Measurements from ENCODE around the gene NUDT1. TPM values are rescaled to one million over a fixed set of nuclear protein-coding genes. Genes with fewer than 3 reads are reported as not detected.

The NUDT1 gene
- total RNA-seq, 1 donor: 44.7 TPM

- no peak for DNase-seq (ENCODE audit: low read depth in 2 of 3, low spot score in 2 of 3)
Observed at GRCh38 chr7:2204446-2204845, 37.6 kb upstream of the NUDT1 start.

GRCh38 chr7:2205036-2205780 is 36.8 kb upstream of the NUDT1 start:
- no peak for DNase-seq (ENCODE audit: low read depth in 2 of 3, low spot score in 2 of 3)

- no peak for DNase-seq (ENCODE audit: low read depth in 2 of 3, low spot score in 2 of 3)
Observed at GRCh38 chr7:2208712-2209111, 33.3 kb upstream of the NUDT1 start.

GRCh38 chr7:2209146-2209960 is 32.7 kb upstream of the NUDT1 start:
- DNase-seq (ENCODE audit: low read depth in 2 of 3, low spot score in 2 of 3): peak in 2 of 3 donors; percentile 44 to 68

- DNase-seq (ENCODE audit: low read depth in 2 of 3, low spot score in 2 of 3): no peak
Observed at GRCh38 chr7:2209961-2210323, 32.1 kb upstream of the NUDT1 start.

GRCh38 chr7:2210551-2211258 is 31.3 kb upstream of the NUDT1 start:
- DNase-seq (ENCODE audit: low read depth in 2 of 3, low spot score in 2 of 3): no peak

- DNase-seq (ENCODE audit: low read depth in 2 of 3, low spot score in 2 of 3): no peak
Observed at GRCh38 chr7:2211259-2211880, 30.7 kb upstream of the NUDT1 start.

GRCh38 chr7:2211926-2212325 is 30.1 kb upstream of the NUDT1 start:
- no peak for DNase-seq (ENCODE audit: low read depth in 2 of 3, low spot score in 2 of 3)

GRCh38 chr7:2212906-2213305 is 29.1 kb upstream of the NUDT1 start:
- no peak for DNase-seq (ENCODE audit: low read depth in 2 of 3, low spot score in 2 of 3)

- no peak for DNase-seq (ENCODE audit: low read depth in 2 of 3, low spot score in 2 of 3)
Observed at GRCh38 chr7:2213551-2214215, 28.3 kb upstream of the NUDT1 start.

- peak in 2 of 3 donors; percentile 14 to 28 for DNase-seq (ENCODE audit: low read depth in 2 of 3, low spot score in 2 of 3)
Observed at GRCh38 chr7:2214636-2215035, 27.4 kb upstream of the NUDT1 start.

GRCh38 chr7:2215851-2216250 is 26.2 kb upstream of the NUDT1 start:
- DNase-seq (ENCODE audit: low read depth in 2 of 3, low spot score in 2 of 3): no peak

- DNase-seq (ENCODE audit: low read depth in 2 of 3, low spot score in 2 of 3): no peak
Observed at GRCh38 chr7:2217206-2217605, 24.8 kb upstream of the NUDT1 start.

- DNase-seq (ENCODE audit: low read depth in 2 of 3, low spot score in 2 of 3): no peak
Observed at GRCh38 chr7:2217716-2218443, 24.1 kb upstream of the NUDT1 start.

GRCh38 chr7:2218444-2218785 is 23.6 kb upstream of the NUDT1 start:
- no peak for DNase-seq (ENCODE audit: low read depth in 2 of 3, low spot score in 2 of 3)

- DNase-seq (ENCODE audit: low read depth in 2 of 3, low spot score in 2 of 3): no peak
Observed at GRCh38 chr7:2219136-2219535, 22.9 kb upstream of the NUDT1 start.

GRCh38 chr7:2219606-2220005 is 22.4 kb upstream of the NUDT1 start:
- DNase-seq (ENCODE audit: low read depth in 2 of 3, low spot score in 2 of 3): no peak

- no peak for DNase-seq (ENCODE audit: low read depth in 2 of 3, low spot score in 2 of 3)
Observed at GRCh38 chr7:2220030-2220429, 22.0 kb upstream of the NUDT1 start.

GRCh38 chr7:2220506-2220905 is 21.5 kb upstream of the NUDT1 start:
- no peak for DNase-seq (ENCODE audit: low read depth in 2 of 3, low spot score in 2 of 3)

GRCh38 chr7:2220954-2221353 is 21.1 kb upstream of the NUDT1 start:
- DNase-seq (ENCODE audit: low read depth in 2 of 3, low spot score in 2 of 3): no peak
